GM12801 (cell line): Measurements from ENCODE around the gene MSH5.

ENCODE experiments used
- TF ChIP-seq, protein P1 (sequence below): IDR thresholded peaks from one replicate; pipeline ENCODE4 v1.5.1; 2011; ENCODE audit warnings: control low read depth; ENCODE audit not compliant: insufficient read length; ENCODE audit errors: extremely low read depth

Gene MSH5

GRCh38 chr6:31765910-31766794 is 26.3 kb downstream of the MSH5 start:
- TF ChIP-seq, protein P1, sequence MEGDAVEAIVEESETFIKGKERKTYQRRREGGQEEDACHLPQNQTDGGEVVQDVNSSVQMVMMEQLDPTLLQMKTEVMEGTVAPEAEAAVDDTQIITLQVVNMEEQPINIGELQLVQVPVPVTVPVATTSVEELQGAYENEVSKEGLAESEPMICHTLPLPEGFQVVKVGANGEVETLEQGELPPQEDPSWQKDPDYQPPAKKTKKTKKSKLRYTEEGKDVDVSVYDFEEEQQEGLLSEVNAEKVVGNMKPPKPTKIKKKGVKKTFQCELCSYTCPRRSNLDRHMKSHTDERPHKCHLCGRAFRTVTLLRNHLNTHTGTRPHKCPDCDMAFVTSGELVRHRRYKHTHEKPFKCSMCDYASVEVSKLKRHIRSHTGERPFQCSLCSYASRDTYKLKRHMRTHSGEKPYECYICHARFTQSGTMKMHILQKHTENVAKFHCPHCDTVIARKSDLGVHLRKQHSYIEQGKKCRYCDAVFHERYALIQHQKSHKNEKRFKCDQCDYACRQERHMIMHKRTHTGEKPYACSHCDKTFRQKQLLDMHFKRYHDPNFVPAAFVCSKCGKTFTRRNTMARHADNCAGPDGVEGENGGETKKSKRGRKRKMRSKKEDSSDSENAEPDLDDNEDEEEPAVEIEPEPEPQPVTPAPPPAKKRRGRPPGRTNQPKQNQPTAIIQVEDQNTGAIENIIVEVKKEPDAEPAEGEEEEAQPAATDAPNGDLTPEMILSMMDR, result no peak

DNA sequence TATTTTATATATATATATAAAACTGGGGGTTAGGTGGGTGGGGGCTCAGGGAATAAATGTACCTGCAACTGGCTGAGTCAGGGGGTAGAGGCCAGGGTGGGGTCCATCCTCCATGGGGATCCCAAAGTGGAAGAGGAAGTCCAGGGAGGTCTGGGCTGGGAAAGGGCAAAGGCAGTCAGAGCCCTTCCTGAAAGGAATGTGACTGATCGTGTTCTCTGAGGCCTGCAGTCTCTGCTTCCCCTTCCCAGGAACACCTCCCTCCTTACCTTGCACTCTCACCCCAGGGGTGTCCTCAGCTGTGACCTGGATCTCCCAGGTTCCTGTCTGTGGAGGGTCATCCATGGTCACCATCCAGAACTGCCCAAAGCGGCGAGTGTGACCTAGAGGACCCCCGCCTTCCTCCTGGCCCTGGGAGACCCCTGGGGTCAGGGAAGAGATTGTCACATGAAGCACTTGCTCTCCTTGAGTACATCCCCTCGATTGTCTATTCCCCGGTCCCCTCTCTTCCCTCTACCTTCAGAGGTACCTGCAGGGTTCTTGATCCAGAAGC is 27.4 kb downstream of the MSH5 start:
- TF ChIP-seq, protein P1, result no peak

DNA sequence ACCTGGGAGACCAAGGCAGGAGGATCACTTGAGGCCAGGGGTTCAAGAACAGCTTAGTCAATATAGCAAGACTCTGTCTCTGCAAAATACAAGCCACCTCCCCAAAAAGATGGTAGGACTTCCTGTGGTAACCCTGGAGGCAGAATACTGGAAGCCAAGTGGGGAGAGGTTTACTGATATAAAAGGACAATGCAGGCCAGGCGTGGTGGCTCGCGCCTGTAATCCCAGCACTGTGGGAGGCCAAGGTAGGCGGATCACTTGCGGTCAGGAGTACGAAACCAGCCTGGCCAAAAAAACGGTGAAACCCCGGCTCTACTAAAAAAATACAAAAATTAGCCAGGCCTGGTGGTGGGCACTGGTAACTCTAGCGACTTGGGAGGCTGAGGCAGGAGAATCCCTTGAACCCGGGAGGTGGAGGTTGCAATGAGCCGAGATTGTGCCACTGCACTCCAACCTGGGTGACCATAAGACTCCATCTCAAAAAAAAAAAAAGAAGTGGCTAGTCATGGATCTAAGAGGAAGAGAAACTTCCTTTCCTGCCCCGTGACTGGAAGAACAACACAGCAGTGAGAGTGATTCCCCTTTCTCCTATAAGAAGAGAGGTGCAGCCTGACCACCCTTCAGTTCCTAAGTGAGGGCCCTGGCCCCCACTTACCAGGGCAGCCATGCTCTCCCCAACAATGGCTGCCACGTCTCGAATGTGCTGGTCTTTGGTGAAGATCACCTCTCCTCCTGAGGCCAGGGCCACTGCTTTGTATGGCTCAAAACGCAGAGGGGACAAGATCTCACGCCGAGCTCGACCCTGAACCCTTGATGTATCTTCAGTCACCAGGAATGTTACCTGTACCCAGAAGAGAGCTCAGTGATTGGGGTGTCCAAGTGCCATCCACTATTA is 28.8 kb downstream of the MSH5 start:
- TF ChIP-seq, protein P1, result no peak

GRCh38 chr6:31769684-31770371 is 30.0 kb downstream of the MSH5 start:
- TF ChIP-seq, protein P1, result no peak

GRCh38 chr6:31770860-31771259 is 31.1 kb downstream of the MSH5 start:
- TF ChIP-seq, protein P1, result no peak

GRCh38 chr6:31771992-31772358 is 32.2 kb downstream of the MSH5 start:
- TF ChIP-seq, protein P1, result no peak
